CD4-positive, alpha-beta memory T cell (primary cell): ENCODE measurements around the gene PTGES. TPM values are rescaled to one million over a fixed set of nuclear protein-coding genes. Genes with fewer than 3 reads are reported as not detected.
"Not testable (repeated sequence)": the region's sequence is repeated elsewhere in the genome, so short reads cannot be mapped to it uniquely, and the experiment has no call there.

Source experiments
- CTCF ChIA-PET: fragments of 350-600 bp; sonication (Branson Sonifier 250); formaldehyde crosslinking; loops from one replicate; lab custom pipeline; 2021; ENCODE audit warnings: inconsistent platforms; ENCODE audit not compliant: partially characterized antibody; lab: Charles Lee
- POLR2A ChIA-PET: fragments of 350-600 bp; sonication (Branson Sonifier 250); formaldehyde crosslinking; loops from one replicate; lab custom pipeline; 2021; ENCODE audit not compliant: partially characterized antibody; lab: Charles Lee
- DNase-seq, 5 donors: peaks; one replicate each; pipeline versions ENCODE4 v3.0.0 to v3.0.0-alpha.2; 2020 to 2022; ENCODE audit warnings: mixed read lengths in 1 of 5
- H3K27ac ChIP-seq: one replicate; pipeline ENCODE4 v1.7.0; 2013; ENCODE audit warnings: low read depth, low read length
- H3K27me3 ChIP-seq: 2 replicates; pipeline ENCODE4 v1.7.0; 2013; ENCODE audit warnings: mild to moderate bottlenecking, low read length, moderate library complexity; ENCODE audit not compliant: insufficient read depth
- H3K36me3 ChIP-seq: 2 replicates; pipeline ENCODE4 v1.7.0; 2013; ENCODE audit warnings: mild to moderate bottlenecking, low read length, moderate library complexity; ENCODE audit not compliant: insufficient read depth
- H3K4me1 ChIP-seq: 2 replicates; pipeline ENCODE4 v1.7.0; 2013; ENCODE audit warnings: mild to moderate bottlenecking, low read length, moderate library complexity; ENCODE audit not compliant: insufficient read depth
- H3K4me3 ChIP-seq, 2 donors: one replicate each; pipeline ENCODE4 v1.7.0; 2013; ENCODE audit warnings: low read length in 2 of 2, mild to moderate bottlenecking in 1 of 2
- H3K9me3 ChIP-seq, 2 donors: one replicate each; pipeline ENCODE4 v1.7.0; 2013; ENCODE audit warnings: low read length in 2 of 2, control low read depth in 1 of 2; ENCODE audit not compliant: control insufficient read depth in 1 of 2
- H3K27ac Mint-ChIP-seq, 7 donors: one replicate each; pipeline ENCODE4 v1.8.0; 2020 to 2021; ENCODE audit warnings: mixed read lengths in 7 of 7, mild to moderate bottlenecking in 6 of 7, inconsistent platforms in 3 of 7, moderate library complexity in 3 of 7
- H3K27me3 Mint-ChIP-seq, 2 donors: one replicate each; pipeline ENCODE4 v1.8.0; 2020 to 2021; ENCODE audit warnings: mixed read lengths in 2 of 2
- H3K36me3 Mint-ChIP-seq, 2 donors: one replicate each; pipeline ENCODE4 v1.8.0; 2020 to 2021; ENCODE audit warnings: mixed read lengths in 2 of 2, inconsistent platforms in 1 of 2, mild to moderate bottlenecking in 1 of 2
- H3K4me1 Mint-ChIP-seq, 4 donors: one replicate each; pipeline ENCODE4 v1.8.0; 2020 to 2021; ENCODE audit warnings: mixed read lengths in 4 of 4, mild to moderate bottlenecking in 1 of 4
- H3K4me3 Mint-ChIP-seq, 8 donors: one replicate each; pipeline ENCODE4 v1.8.0; 2020 to 2021; ENCODE audit warnings: mixed read lengths in 8 of 8, mild to moderate bottlenecking in 7 of 8, moderate library complexity in 6 of 8, inconsistent platforms in 3 of 8
- H3K9me3 Mint-ChIP-seq, 8 donors: one replicate each; pipeline ENCODE4 v1.8.0; 2020 to 2021; ENCODE audit warnings: mixed read lengths in 8 of 8, mild to moderate bottlenecking in 5 of 8, inconsistent platforms in 3 of 8, moderate library complexity in 1 of 8
- intact Hi-C: fragments of 100-400 bp; cut with micrococcal nuclease; formaldehyde crosslinking; loops from one replicate; pipeline ENCODE4 v1.15.1; 2023
- polyA plus RNA-seq, 2 donors: library from polyadenylated mRNA; unstranded; fragments of 300-500 nt; fragmentation: Illumina TruSeq; gene quantifications; one replicate each; pipeline ENCODE4 v1.2.3, GENCODE V29; 2021
- total RNA-seq, 2 experiments: library from RNA; stranded (reverse); gene quantifications; one replicate each; pipeline ENCODE4 v1.2.3, GENCODE V29; 2021

PTGES gene, protein sequence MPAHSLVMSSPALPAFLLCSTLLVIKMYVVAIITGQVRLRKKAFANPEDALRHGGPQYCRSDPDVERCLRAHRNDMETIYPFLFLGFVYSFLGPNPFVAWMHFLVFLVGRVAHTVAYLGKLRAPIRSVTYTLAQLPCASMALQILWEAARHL
- total RNA-seq (not detected), polyA plus RNA-seq (not detected)

DNA sequence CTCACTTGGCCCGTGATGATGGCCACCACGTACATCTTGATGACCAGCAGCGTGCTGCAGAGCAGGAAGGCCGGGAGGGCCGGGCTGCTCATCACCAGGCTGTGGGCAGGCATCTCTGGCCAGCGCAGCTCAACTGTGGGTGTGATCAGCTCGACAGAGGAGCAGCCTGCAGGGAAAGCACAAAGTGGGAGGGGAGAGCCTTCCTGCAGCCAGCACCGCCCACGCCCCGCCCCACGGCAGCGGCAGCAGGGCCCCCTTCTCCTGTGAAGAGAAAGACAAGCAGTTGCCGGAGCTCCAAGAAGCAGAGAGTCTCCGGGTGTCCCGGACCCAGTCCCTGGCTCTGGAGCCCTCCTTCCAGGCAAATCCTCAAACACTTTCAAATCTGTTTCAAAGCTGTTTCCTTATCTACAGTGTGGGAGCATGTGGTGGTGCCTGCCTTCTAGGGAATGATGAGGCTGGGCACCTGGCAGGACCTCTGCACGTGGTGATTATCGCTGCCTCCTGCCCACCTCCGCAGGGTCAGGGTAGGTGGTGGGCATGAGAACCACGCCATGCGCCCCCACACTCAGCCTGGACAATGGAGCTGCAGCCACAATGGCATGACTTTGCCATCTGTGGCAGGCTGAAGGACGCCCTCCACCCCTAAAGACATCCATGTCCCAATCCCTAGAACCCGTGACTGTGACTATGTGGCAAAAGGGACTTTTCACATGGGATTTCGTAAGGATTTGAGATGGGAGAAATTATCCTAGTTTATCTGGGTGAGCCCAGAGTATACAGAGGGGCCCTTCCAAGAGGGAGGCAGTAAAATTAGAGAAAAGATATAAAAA is at the start of gene PTGES:
PTGES (minus strand) TSS at position 143 of the 830 bp plus-strand sequence; CDS start at position 113, 30 bp downstream.
- no peaks in the 10 kb centered on the region for H3K27me3 Mint-ChIP-seq
- Histone ChIP-seq H3K4me3 (no peak within 1 kb of the TSS), H3K36me3 (no peaks in the 10 kb centered on the region), H3K9me3 (no peaks in the 10 kb centered on the region), H3K27ac (no peak within 1 kb of the TSS), H3K27me3 (no peaks in the 10 kb centered on the region), H3K4me1 (peaks cover 19% of the 10 kb centered on the region)
- H3K36me3 Mint-ChIP-seq = no peaks in the 10 kb centered on the region
- POLR2A ChIA-PET = no interaction called here
- no peaks in the 10 kb centered on the region for H3K9me3 Mint-ChIP-seq
- H3K4me1 Mint-ChIP-seq = peaks cover 5 to 19% (median 15%) of the 10 kb centered on the region in 4 donors
- CTCF ChIA-PET = interaction anchor here (0.8 to 1.6 kb wide), 2 partner anchors 15 kb away, joined by 3 to 5 read pairs; no protein-coding TSS in a partner anchor
- peak in 4 of 5 donors; percentile 21 to 43 (median 32) for DNase-seq
- no peak within 1 kb of the TSS for H3K27ac Mint-ChIP-seq
- intact Hi-C loops = no loop called here
- peak within 1 kb of the TSS in 5 of 8 donors; percentile 8 to 43 (median 36) for H3K4me3 Mint-ChIP-seq

DNA sequence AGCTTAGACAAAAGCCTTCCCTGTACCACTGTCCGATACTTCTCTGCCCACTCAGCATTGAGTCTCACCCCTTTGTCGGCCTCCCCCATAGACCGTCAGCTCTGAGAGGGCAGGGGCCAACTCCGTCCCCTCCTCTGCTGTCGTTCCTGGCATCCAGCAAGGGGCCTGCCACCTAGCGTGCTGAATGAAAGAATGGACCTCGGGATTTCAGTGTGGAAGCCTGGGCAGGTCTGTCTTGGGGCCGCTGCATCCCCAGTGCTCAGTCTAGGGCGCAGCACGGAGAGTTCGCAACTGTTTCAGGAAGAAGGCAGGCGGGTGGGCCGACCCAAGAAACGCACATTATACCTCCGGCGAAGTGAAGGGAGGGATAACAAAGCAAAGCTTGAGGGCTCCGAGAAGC is 48.7 kb upstream of the PTGES start:
- intact Hi-C loops = no loop called here
- Histone ChIP-seq H3K27me3 (no peaks in the 10 kb centered on the region), H3K4me3 (no peak overlapping the region), H3K9me3 (no peaks in the 10 kb centered on the region), H3K36me3 (peaks cover under 1% of the 10 kb centered on the region), H3K27ac (no peak overlapping the region), H3K4me1 (peaks cover 25% of the 10 kb centered on the region)
- Mint-ChIP-seq H3K27me3 (no peaks in the 10 kb centered on the region), H3K4me3 (peak overlapping the region; percentile 46 to 69 (median 58)), H3K9me3 (no peaks in the 10 kb centered on the region), H3K4me1 (peaks cover 14 to 24% (median 18%) of the 10 kb centered on the region in 4 donors), H3K36me3 (peaks cover 10 to 18% of the 10 kb centered on the region in 2 donors), H3K27ac (peak overlapping the region in 4 of 7 donors; percentile 42 to 84 (median 68))
- CTCF ChIA-PET = interaction anchor here (1.1 to 1.6 kb wide), 3 partner anchors 11 to 84 kb away, joined by 3 to 4 read pairs (median 3); no protein-coding TSS in a partner anchor
- POLR2A ChIA-PET = no interaction called here
- DNase-seq = no peak

DNA sequence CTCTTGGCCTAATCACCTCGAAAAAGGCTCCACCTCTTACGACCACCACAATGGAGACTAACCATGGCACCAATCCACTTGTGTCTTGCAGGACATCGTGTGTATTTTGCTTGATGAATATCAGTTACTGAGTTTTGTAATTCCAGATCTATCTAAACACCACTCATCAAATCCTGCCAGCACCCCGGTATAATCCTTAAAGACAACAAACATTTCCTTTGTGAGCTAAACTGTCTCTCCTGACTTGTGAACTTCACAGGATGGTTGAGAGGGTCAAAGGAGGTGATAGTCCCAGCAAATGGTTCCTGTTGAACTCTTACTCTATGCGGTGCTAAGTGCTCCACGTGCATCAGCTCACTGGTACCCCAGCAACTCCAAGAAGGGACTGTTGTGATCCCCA is 46.1 kb upstream of the PTGES start:
- CTCF ChIA-PET = interaction anchor here (1.5 kb wide), 1 partner anchor 26 kb away, joined by 3 read pairs; no protein-coding TSS in a partner anchor
- no peaks in the 10 kb centered on the region for H3K9me3 Mint-ChIP-seq
- H3K4me1 Mint-ChIP-seq = peaks cover 2 to 4% (median 4%) of the 10 kb centered on the region in 4 donors
- POLR2A ChIA-PET = no interaction called here
- H3K36me3 Mint-ChIP-seq = peaks cover 0 to 5% of the 10 kb centered on the region in 2 donors
- Histone ChIP-seq H3K36me3 (no peaks in the 10 kb centered on the region), H3K4me3 (no peak overlapping the region), H3K27me3 (no peaks in the 10 kb centered on the region), H3K27ac (no peak overlapping the region), H3K4me1 (peaks cover 5% of the 10 kb centered on the region), H3K9me3 (no peaks in the 10 kb centered on the region)
- no peaks in the 10 kb centered on the region for H3K27me3 Mint-ChIP-seq
- no peak for DNase-seq
- no peak overlapping the region for H3K4me3 Mint-ChIP-seq
- intact Hi-C loops = no loop called here
- H3K27ac Mint-ChIP-seq = no peak overlapping the region

DNA sequence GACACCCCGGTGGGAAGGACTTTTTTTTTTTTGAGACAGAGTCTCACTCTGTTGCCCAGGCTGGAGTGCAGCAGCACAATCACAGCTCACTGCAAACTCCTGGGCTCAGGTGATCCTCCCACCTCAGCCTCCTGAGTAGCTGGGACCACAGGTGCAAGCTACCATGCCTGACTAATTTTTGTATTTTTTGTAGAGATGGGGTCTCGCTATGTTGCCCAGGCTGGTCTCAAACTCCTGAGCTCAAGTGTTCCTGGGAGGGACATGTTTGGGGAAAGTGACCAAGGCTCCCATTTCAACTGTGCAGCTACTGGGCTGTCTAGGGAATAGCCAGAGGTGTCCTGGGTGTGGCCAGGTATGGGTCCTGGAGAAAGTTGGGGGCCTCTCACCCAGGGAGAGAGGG is 43.2 kb upstream of the PTGES start:
- CTCF ChIA-PET = interaction anchor here (0.5 to 0.6 kb wide), 2 partner anchors 13 to 873 kb away, joined by 3 read pairs; no protein-coding TSS in a partner anchor
- intact Hi-C loops, H3K4me1 Mint-ChIP-seq: not testable (repeated sequence)

DNA sequence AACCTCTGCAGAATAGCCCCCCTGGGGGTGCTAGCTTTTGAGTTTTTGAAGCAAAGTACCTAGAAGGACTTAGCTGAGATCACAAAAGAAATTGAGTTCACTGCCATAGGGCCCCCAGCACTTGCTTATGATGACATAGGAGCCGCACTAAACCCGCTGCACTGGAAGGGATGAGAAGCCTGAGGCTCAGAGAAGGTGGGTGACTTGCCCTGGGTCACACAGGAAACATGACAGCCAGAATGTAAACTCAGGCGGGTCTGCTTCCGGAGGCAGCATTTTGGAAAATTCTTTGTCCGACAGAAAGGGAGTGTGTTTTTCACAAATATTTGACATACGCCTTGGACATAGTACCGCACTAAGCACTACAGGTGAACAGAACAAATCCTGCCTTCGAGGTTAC is 41.7 kb upstream of the PTGES start:
- intact Hi-C loops = no loop called here
- H3K27ac ChIP-seq = no peak overlapping the region
- ChIA-PET POLR2A (no interaction called here), CTCF (interaction anchor here (0.7 to 1.4 kb wide), 2 partner anchors 11 to 247 kb away, joined by 3 read pairs; no protein-coding TSS in a partner anchor)
- Mint-ChIP-seq H3K4me3 (no peak overlapping the region), H3K27ac (no peak overlapping the region), H3K27me3 (peaks cover 2 to 6% of the 10 kb centered on the region in 2 donors), H3K36me3 (no peaks in the 10 kb centered on the region), H3K9me3 (no peaks in the 10 kb centered on the region), H3K4me1 (peaks cover 5 to 10% (median 6%) of the 10 kb centered on the region in 4 donors)
- no peak for DNase-seq
- no peaks in the 10 kb centered on the region for H3K9me3 ChIP-seq
- H3K36me3 ChIP-seq = no peaks in the 10 kb centered on the region
- H3K27me3 ChIP-seq = no peaks in the 10 kb centered on the region
- no peaks in the 10 kb centered on the region for H3K4me1 ChIP-seq
- H3K4me3 ChIP-seq = no peak overlapping the region

More for the DNA sequence above, 43.2 kb upstream of the PTGES start:
- H3K9me3 ChIP-seq, H3K36me3 ChIP-seq, H3K36me3 Mint-ChIP-seq, H3K9me3 Mint-ChIP-seq, H3K27ac ChIP-seq, H3K4me1 ChIP-seq, H3K4me3 ChIP-seq, H3K27me3 Mint-ChIP-seq, POLR2A ChIA-PET, H3K4me3 Mint-ChIP-seq, DNase-seq, H3K27me3 ChIP-seq: not testable (repeated sequence)
- peak overlapping the region in 1 of 7 donors; percentile 37 for H3K27ac Mint-ChIP-seq

DNA sequence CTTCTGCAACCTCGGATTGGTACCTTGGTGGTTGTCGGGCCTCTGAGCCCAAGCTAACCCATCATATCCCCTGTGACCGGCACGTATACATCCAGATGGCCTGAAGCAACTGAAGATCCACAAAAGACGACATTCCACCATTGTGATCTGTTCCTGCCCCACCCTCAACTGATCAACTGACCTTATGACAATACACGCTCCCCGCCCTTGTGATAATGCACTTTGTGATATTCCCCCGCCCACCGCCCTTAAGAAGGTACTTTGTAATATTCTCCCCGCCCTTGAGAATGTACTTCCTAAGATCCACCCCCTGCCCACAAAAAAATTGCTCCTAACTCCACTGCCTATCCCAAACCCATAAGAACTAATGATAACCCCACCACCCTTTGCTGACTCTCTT is 33.6 kb upstream of the PTGES start:
- intact Hi-C loops = no loop called here
- H3K36me3 Mint-ChIP-seq = no peaks in the 10 kb centered on the region
- no peak overlapping the region for H3K27ac Mint-ChIP-seq

DNA sequence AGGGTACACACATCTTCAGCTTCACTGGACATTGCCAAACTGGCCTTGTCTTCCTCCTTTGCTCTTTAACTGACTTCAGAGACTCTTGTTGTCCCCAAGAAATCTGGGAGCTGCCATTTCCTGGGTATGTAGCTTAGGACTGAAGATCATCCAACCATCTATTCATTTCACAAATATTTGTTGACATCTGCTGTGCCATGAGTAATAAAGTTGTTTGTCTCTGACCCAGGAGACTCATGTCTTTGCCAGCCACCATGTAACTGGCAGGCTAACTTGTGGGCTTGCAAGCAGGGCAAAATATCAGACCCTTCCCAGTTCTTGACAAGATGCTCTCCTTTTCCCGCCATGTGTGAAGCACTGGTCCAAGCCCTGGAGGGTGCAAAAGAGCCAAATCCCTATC is 33.0 kb upstream of the PTGES start:
- Mint-ChIP-seq H3K27ac (no peak overlapping the region), H3K4me3 (no peak overlapping the region), H3K4me1 (peaks cover 6 to 14% (median 9%) of the 10 kb centered on the region in 4 donors), H3K9me3 (no peaks in the 10 kb centered on the region), H3K36me3 (no peaks in the 10 kb centered on the region), H3K27me3 (peaks cover 8 to 10% of the 10 kb centered on the region in 2 donors)
- DNase-seq = no peak
- Histone ChIP-seq H3K4me3 (no peak overlapping the region), H3K36me3 (no peaks in the 10 kb centered on the region), H3K9me3 (no peaks in the 10 kb centered on the region), H3K27ac (no peak overlapping the region), H3K27me3 (no peaks in the 10 kb centered on the region), H3K4me1 (peaks cover 3% of the 10 kb centered on the region)
- intact Hi-C loops = no loop called here
- CTCF ChIA-PET = interaction anchor here (0.9 to 6.6 kb wide), 6 partner anchors 25 to 655 kb away, joined by 3 to 77 read pairs (median 17); no protein-coding TSS in a partner anchor
- POLR2A ChIA-PET = interaction anchor here (1.8 kb wide), 1 partner anchor 48 kb away, joined by 7 read pairs; no protein-coding TSS in a partner anchor

More for the DNA sequence above, 33.6 kb upstream of the PTGES start:
- H3K4me1 ChIP-seq = peaks cover 3% of the 10 kb centered on the region
- peaks cover 6 to 14% (median 9%) of the 10 kb centered on the region in 4 donors for H3K4me1 Mint-ChIP-seq
- H3K27ac ChIP-seq = no peak overlapping the region
- H3K4me3 Mint-ChIP-seq = no peak overlapping the region
- no peaks in the 10 kb centered on the region for H3K27me3 ChIP-seq
- no peaks in the 10 kb centered on the region for H3K36me3 ChIP-seq
- POLR2A ChIA-PET = interaction anchor here (1.8 kb wide), 1 partner anchor 49 kb away, joined by 7 read pairs; no protein-coding TSS in a partner anchor
- H3K4me3 ChIP-seq = no peak overlapping the region
- peaks cover 8 to 9% of the 10 kb centered on the region in 2 donors for H3K27me3 Mint-ChIP-seq
- DNase-seq = no peak
- CTCF ChIA-PET = interaction anchor here (1.7 to 6.6 kb wide), 3 partner anchors 49 to 656 kb away, joined by 7 to 77 read pairs (median 49); no protein-coding TSS in a partner anchor
- H3K9me3 Mint-ChIP-seq = no peaks in the 10 kb centered on the region
- H3K9me3 ChIP-seq = no peaks in the 10 kb centered on the region
